ENCODE data around the gene ATP5MG. TPM values are rescaled to one million over a fixed set of nuclear protein-coding genes. Genes with fewer than 3 reads are reported as not detected.
"Not testable (repeated sequence)": the region's sequence is repeated elsewhere in the genome, so short reads cannot be mapped to it uniquely, and the experiment has no call there.

Gene ATP5MG
- total RNA-seq, 4 donors from 2014 or later, result 44.2 to 65.0 (median 48.8) TPM

DNA sequence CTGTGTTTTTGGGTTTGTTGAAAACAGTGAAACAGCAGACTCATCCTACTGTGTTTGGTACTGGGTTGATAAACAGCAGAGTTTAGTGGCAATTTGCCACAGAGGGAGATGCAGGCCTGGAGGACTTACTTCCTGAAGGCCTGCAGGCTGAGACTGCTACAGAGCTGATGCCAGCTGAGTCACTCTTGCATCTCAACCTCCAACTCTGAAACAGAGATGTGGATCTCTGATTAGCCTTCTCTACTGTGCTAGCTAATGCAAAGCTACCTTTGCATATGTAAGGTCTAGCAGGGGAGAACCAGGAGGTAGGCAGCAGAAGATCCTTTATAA, 14.3 kb downstream of the ATP5MG start:
- no peaks in the 10 kb centered on the region for H3K27me3 ChIP-seq
- no peaks in the 10 kb centered on the region for H3K9me3 ChIP-seq
- no peak overlapping the region for H3K27ac ChIP-seq
- H3K36me3 ChIP-seq, result peaks cover 0 to 22% (median 0%) of the 10 kb centered on the region in 3 donors
- no peak for DNase-seq
- H3K4me1 ChIP-seq, result peaks cover 0 to 11% (median 0%) of the 10 kb centered on the region in 3 donors
- intact Hi-C loops (cut with DNase I), result no loop called here
- TF ChIP-seq, protein P1, sequence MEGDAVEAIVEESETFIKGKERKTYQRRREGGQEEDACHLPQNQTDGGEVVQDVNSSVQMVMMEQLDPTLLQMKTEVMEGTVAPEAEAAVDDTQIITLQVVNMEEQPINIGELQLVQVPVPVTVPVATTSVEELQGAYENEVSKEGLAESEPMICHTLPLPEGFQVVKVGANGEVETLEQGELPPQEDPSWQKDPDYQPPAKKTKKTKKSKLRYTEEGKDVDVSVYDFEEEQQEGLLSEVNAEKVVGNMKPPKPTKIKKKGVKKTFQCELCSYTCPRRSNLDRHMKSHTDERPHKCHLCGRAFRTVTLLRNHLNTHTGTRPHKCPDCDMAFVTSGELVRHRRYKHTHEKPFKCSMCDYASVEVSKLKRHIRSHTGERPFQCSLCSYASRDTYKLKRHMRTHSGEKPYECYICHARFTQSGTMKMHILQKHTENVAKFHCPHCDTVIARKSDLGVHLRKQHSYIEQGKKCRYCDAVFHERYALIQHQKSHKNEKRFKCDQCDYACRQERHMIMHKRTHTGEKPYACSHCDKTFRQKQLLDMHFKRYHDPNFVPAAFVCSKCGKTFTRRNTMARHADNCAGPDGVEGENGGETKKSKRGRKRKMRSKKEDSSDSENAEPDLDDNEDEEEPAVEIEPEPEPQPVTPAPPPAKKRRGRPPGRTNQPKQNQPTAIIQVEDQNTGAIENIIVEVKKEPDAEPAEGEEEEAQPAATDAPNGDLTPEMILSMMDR (IDR thresholded peaks at IDR 0.05), result no peak
- TF ChIP-seq POLR2A (IDR thresholded peaks at IDR 0.05), result no peak
- H3K4me3 ChIP-seq, result no peak overlapping the region

DNA sequence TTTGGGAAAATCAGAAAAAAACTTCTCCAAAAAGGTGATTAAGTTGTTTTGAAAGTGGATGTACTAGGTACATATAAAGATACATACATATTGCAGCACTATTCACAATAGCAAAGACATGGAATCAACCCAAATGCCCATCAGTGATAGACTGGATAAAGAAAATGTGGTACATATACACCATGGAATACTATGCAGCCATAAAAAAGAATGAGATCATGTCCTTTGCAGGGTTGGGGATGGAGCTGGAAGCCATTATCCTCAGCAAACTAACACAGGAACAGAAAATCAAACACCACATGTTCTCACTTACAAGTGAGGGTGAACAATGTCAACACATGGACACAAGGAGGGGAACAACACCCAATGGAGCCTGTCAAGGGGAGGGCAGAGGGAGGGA, 15.5 kb downstream of the ATP5MG start:
- DNase-seq; H3K4me3 ChIP-seq; intact Hi-C loops (cut with DNase I); H3K9me3 ChIP-seq; H3K27ac ChIP-seq; H3K27me3 ChIP-seq: not testable (repeated sequence)
- Histone ChIP-seq H3K4me1 (peaks cover 0 to 11% (median 0%) of the 10 kb centered on the region in 3 donors), H3K36me3 (peaks cover 0 to 18% (median 0%) of the 10 kb centered on the region in 3 donors)

DNA sequence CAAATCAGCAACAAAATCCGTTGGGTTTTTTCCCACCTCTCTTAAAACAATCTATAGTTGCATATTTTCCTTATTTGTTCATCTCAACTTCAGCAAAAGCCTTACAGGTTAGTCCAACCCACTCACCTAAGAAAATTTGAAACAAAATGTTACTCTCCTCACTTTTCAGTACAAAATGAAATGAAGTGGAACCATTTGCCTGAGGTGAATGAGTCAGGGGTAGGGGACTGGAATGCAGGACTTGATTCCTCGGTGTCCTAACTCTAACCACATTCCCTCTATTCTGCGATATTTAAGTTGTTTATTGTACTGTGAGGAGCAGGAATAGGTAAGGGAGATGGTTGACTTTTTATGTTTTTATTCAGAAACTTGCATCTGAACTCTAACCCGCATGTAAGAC, 16.4 kb downstream of the ATP5MG start:
- Histone ChIP-seq H3K4me3 (no peak overlapping the region), H3K36me3 (peaks cover 0 to 18% (median 0%) of the 10 kb centered on the region in 3 donors), H3K27ac (no peak overlapping the region), H3K4me1 (peaks cover 0 to 11% (median 0%) of the 10 kb centered on the region in 3 donors), H3K27me3 (no peaks in the 10 kb centered on the region), H3K9me3 (no peaks in the 10 kb centered on the region)
- WGBS, 2 donors, result 62 to 73% methylated on average over 4 of the region's 4 CpGs
- intact Hi-C loops (cut with DNase I), result no loop called here
- no peak for DNase-seq
- TF ChIP-seq POLR2A (IDR thresholded peaks at IDR 0.05), result no peak
- TF ChIP-seq, protein P1 (IDR thresholded peaks at IDR 0.05), result no peak

DNA sequence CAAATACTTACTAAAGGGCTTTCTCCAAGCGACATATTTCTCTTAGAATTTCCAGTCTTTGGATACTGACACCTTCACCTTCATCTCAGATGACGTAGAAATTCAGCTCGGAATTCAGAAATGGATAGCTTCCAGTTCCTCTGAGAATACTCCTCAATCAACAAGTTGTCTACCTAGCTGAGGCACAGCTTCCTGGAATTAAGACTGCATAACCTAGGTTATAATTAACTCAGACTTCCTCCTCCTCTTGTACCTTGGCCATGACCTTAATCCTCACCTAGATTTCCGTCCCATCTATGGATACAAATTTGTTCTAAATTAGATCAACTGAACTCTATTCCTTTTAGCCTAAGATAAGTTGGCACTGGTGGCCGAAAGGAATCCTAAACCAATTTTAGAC, 17.4 kb downstream of the ATP5MG start:
- Histone ChIP-seq H3K9me3 (no peaks in the 10 kb centered on the region), H3K4me1 (peaks cover 0 to 11% (median 0%) of the 10 kb centered on the region in 3 donors), H3K27ac (no peak overlapping the region), H3K4me3 (no peak overlapping the region), H3K27me3 (no peaks in the 10 kb centered on the region), H3K36me3 (peaks cover 0 to 12% (median 0%) of the 10 kb centered on the region in 3 donors)
- no peak for DNase-seq
- WGBS, 2 donors, result 89 to 91% methylated on average over 5 of the region's 5 CpGs
- TF ChIP-seq, protein P1 (IDR thresholded peaks at IDR 0.05), result no peak
- TF ChIP-seq POLR2A (IDR thresholded peaks at IDR 0.05), result no peak
- intact Hi-C loops (cut with DNase I), result no loop called here

DNA sequence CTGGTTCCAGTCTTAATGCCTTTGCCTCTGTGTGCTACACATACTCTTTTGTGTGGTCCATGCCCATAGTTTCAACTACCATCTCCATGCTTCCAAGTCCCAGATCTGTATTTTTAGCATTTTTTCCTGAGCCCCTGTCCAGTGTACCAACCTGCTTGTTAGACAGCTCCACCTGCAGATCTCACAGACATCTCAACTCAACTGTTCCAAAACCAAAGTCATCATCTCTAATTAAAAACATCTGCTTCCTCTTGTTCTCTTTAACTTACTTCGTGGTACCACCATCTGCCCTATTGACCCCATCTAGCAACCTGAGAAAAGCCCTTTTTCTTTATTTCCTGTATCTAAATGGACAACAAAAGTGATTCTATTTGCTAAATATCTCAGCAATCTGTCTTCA, 26.3 kb downstream of the ATP5MG start:
- no peak overlapping the region for H3K27ac ChIP-seq
- H3K36me3 ChIP-seq, result no peaks in the 10 kb centered on the region
- TF ChIP-seq POLR2A (IDR thresholded peaks at IDR 0.05), result no peak
- TF ChIP-seq, protein P1 (IDR thresholded peaks at IDR 0.05), result no peak
- 0 to 4% methylated on average over 1 of the region's 1 CpG for WGBS, 2 donors
- DNase-seq, result no peak
- no peaks in the 10 kb centered on the region for H3K4me1 ChIP-seq
- intact Hi-C loops (cut with DNase I), result no loop called here
- no peaks in the 10 kb centered on the region for H3K9me3 ChIP-seq
- H3K27me3 ChIP-seq, result no peaks in the 10 kb centered on the region
- no peak overlapping the region for H3K4me3 ChIP-seq

DNA sequence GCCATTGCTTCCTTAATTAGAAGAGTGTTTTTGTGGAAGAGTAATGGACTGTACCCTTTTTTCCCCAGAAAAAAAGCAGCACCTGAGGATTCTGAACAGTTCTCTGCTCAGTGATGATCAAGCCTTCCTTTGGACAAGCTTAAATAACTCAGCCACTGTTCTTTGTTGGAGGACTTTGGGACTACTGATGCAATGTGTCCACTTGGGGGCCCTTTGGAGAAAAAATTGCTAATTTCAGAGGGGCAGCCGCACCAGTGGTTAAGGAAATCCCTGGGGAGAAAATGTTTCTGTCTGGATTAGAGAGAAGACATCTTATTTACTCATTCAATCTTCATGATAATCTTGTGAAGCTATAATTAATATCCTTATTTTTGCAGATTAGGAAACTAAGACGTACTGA, 29.6 kb downstream of the ATP5MG start:
- H3K36me3 ChIP-seq, result no peaks in the 10 kb centered on the region
- no peak overlapping the region for H3K4me3 ChIP-seq
- H3K27me3 ChIP-seq, result no peaks in the 10 kb centered on the region
- DNase-seq, result no peak
- peaks cover 10 to 19% (median 11%) of the 10 kb centered on the region in 3 donors for H3K4me1 ChIP-seq
- intact Hi-C loops (cut with DNase I), result no loop called here
- no peaks in the 10 kb centered on the region for H3K9me3 ChIP-seq
- 86 to 92% methylated on average over 2 of the region's 2 CpGs for WGBS, 2 donors
- no peak overlapping the region for H3K27ac ChIP-seq
- TF ChIP-seq POLR2A (IDR thresholded peaks at IDR 0.05), result no peak
- TF ChIP-seq, protein P1 (IDR thresholded peaks at IDR 0.05), result no peak
